H1 (cell line): ENCODE measurements around the gene PXDN. TPM values are rescaled to one million over a fixed set of nuclear protein-coding genes. Genes with fewer than 3 reads are reported as not detected.

ENCODE experiments used
- SIN3A ChIP-seq, 2 experiments: IDR thresholded peaks in 1 of 2; conservative IDR thresholded peaks in 1 of 2; 2 replicates each; pipeline ENCODE4 v1.6.1; 2011 to 2012; ENCODE audit warnings: low read length in 2 of 2, improper control_type of control experiment in 1 of 2, low read depth in 1 of 2, mild to moderate bottlenecking in 1 of 2
- polyA plus RNA-seq, 7 experiments: library from polyadenylated mRNA; depleted of rRNA in 3 of 7; stranded (reverse) in 5 of 7; unstranded in 2 of 7; fragments of >200 nt in 5 of 7; fragments of 200-250 nt in 2 of 7; gene quantifications; 1 replicate in 5 of 7; 2 replicates in 1 of 7; 4 replicates in 1 of 7; pipeline versions ENCODE4 v1.2.1 to v1.2.3, GENCODE V29; 2011 to 2013; ENCODE audit warnings: missing spikeins in 2 of 7, mixed read lengths in 2 of 7
- total RNA-seq: library from RNA; stranded (reverse); fragmentation: NEBNext Ultra II Directional; extraction: Animal tissue kit (Norgen Biotek cat#: 25700); gene quantifications from 2 replicates; pipeline ENCODE4 v1.2.1, GENCODE V29; 2021

Gene PXDN
- total and polyA plus RNA-seq, 2 of the 8 experiments (the other 6 are each of a cell fraction or from before 2014, with no cell fraction given): 104 to 141 TPM

GRCh38 chr2:1650085-1650872, 94.0 kb downstream of the PXDN start (continued):
- no peak for TF ChIP-seq SIN3A (conservative IDR thresholded peaks at IDR 0.05 in 1 of 2, IDR thresholded peaks at IDR 0.05 in 1 of 2; ENCODE audit: low read depth in 1 of 2, low read length in 2 of 2)
